GM23248 (cell line): ENCODE data around the gene TSPEAR.

Experiments
- EZH2 ChIP-seq: fragments of 200-600 bp; sonication (generic); IDR thresholded peaks from 2 replicates; pipeline ENCODE4 v1.6.1; 2018; ENCODE audit warnings: antibody characterized with exemption, mild to moderate bottlenecking; ENCODE audit not compliant: insufficient read depth, poor library complexity, severe bottlenecking
- EZH2phosphoT487 ChIP-seq: fragments of 200-600 bp; sonication (generic); IDR thresholded peaks from 2 replicates; pipeline ENCODE4 v1.6.1; 2018; ENCODE audit warnings: antibody characterized with exemption, moderate library complexity, mild to moderate bottlenecking, low read depth; ENCODE audit not compliant: insufficient read depth

- TF ChIP-seq EZH2phosphoT487 (no peak), EZH2 (no peak)
These were observed 125.5 kb downstream of the TSPEAR start for GRCh38 chr21:44585892-44586291.
